ENCODE results near the gene RFPL2. TPM values are rescaled to one million over a fixed set of nuclear protein-coding genes. Genes with fewer than 3 reads are reported as not detected.

Gene RFPL2
- total RNA-seq (2014; rRNA removed) (not detected in 2 replicates), Bru-seq, nascent RNA (not detected), BruChase-seq, experiment 1, labeled RNA remaining after a 6-hour chase (percentile 6 among the genes with signal in this experiment), BruChase-seq, experiment 2, labeled RNA remaining after a 2-hour chase (not detected)
- long read RNA-seq: 0 reads

DNA sequence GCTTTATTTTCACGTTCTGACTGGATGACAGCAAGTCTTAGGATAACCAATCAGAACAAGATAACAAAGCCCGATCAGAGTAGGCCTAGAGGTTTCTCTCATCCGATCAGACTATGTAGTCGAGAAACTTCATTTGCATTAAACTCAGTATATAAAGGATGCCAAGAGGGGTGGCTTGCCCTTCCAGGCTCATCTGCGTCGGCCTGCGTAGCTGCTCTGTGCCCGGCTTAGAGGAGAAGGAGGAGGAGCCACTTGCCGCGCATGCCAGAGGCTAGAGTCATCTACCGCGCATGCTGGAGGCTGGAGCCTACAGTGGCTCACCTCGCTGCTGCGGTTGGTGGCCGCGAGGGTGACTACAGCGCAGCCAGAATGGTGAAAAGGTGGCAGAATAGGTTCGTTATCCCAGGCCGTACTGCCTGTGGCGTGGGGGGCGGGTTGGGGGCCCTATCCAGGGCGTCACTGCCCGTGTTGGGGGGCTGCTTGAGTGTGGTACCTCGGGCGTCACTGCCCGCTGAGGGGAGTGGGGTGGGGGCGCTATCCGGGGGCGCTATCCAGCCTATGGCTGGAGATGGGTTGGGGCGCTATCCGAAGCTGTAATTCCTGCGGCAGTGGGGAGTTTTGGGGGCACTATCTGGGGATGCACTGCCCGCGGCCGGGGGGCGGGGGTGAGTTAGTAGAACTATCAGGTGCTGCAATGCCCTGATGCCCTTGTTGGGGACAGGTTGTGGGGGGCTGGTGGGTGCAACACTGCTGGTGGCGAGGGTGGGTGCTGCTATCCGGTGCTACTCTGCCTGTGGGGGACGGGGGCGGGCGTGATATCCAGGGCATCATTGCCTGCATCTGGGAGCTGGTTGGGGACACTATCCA is at the start of gene RFPL2:
TSS of gene RFPL2 (minus strand) at position 218 of the 867 bp plus-strand sequence. CDS start 2,622 bp downstream, outside the sequence.
- ATAC-seq (no peak), DNase-seq (no peak)
- Histone ChIP-seq H3K9ac (ENCODE audit: low read length) (no peak within 1 kb of the TSS), H3K9me3 (ENCODE audit: low read length) (no peaks in the 10 kb centered on the region), H3K27me3 (ENCODE audit: low read length) (no peaks in the 10 kb centered on the region), H4K20me1 (ENCODE audit: low read length) (no peaks in the 10 kb centered on the region), H3K4me3 (ENCODE audit: low read length) (no peak within 1 kb of the TSS), H3K79me2 (ENCODE audit: low read length) (no peaks in the 10 kb centered on the region), H2AFZ (ENCODE audit: low read length) (no peak within 1 kb of the TSS), H3K4me2 (ENCODE audit: low read length) (no peak within 1 kb of the TSS), H3K36me3 (ENCODE audit: low read depth, low read length) (no peaks in the 10 kb centered on the region), H3K9me2 (replicated peaks; ENCODE audit: low read length) (no peaks in the 10 kb centered on the region), H3F3A (ENCODE audit: low read length, unreplicated experiment) (no peaks in the 10 kb centered on the region), H3K27ac (ENCODE audit: low read length) (no peak within 1 kb of the TSS), H3K4me1 (ENCODE audit: insufficient read depth, low read length) (no peaks in the 10 kb centered on the region)
- no TSS peak for BruUV-seq (replicated peaks)
- CTCF ChIA-PET: no interaction called here
- TF ChIP-seq EZH2phosphoT487 (IDR thresholded peaks at IDR 0.05; ENCODE audit: borderline replicate concordance, low read length) (no peak), EZH2 (IDR thresholded peaks at IDR 0.05; ENCODE audit: low read length, unreplicated experiment) (no peak)
- TF ChIP-seq, protein P1, sequence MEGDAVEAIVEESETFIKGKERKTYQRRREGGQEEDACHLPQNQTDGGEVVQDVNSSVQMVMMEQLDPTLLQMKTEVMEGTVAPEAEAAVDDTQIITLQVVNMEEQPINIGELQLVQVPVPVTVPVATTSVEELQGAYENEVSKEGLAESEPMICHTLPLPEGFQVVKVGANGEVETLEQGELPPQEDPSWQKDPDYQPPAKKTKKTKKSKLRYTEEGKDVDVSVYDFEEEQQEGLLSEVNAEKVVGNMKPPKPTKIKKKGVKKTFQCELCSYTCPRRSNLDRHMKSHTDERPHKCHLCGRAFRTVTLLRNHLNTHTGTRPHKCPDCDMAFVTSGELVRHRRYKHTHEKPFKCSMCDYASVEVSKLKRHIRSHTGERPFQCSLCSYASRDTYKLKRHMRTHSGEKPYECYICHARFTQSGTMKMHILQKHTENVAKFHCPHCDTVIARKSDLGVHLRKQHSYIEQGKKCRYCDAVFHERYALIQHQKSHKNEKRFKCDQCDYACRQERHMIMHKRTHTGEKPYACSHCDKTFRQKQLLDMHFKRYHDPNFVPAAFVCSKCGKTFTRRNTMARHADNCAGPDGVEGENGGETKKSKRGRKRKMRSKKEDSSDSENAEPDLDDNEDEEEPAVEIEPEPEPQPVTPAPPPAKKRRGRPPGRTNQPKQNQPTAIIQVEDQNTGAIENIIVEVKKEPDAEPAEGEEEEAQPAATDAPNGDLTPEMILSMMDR (conservative IDR thresholded peaks at IDR 0.05; ENCODE audit: low read depth, low read length): no peak
- intact Hi-C loops (cut with micrococcal nuclease): loop anchor here (5.0 to 10.0 kb wide), 2 partner anchors 103 to 270 kb away; partner anchors contain the start of gene FBXO7
- POLR2A ChIA-PET (ENCODE audit: unreplicated experiment): no interaction called here

DNA sequence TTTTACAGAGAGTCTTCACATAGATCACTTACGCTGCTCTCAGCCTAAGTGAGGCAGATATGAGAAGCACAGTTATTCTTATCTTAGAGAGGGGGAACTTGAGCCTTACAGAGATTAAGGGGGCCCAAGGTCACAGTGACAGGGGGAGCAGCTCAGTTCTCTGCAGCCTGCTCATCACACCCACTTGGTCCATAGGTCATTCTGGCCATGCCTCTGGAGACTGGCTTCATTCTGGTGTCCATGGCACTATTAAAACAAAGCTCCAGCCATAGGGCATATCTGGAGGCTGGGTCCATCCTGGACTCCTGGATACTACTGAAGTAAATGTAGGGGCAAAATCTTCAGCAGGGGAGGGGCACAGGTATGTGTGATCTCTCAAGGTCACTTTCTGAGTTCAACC is 44.4 kb upstream of the RFPL2 start:
- DNase-seq (no peak), ATAC-seq (no peak)
- Histone ChIP-seq H3K27ac (ENCODE audit: low read length) (no peak overlapping the region), H3K4me3 (ENCODE audit: low read length) (no peak overlapping the region), H3K4me1 (ENCODE audit: insufficient read depth, low read length) (no peaks in the 10 kb centered on the region), H3K79me2 (ENCODE audit: low read length) (no peaks in the 10 kb centered on the region), H3K27me3 (ENCODE audit: low read length) (peaks cover 14% of the 10 kb centered on the region; the same call in 1 of the 2 replicates), H3K9me2 (replicated peaks; ENCODE audit: low read length) (no peaks in the 10 kb centered on the region), H3K9ac (ENCODE audit: low read length) (no peak overlapping the region), H3K4me2 (ENCODE audit: low read length) (no peak overlapping the region), H2AFZ (ENCODE audit: low read length) (no peak overlapping the region), H3F3A (ENCODE audit: low read length, unreplicated experiment) (no peaks in the 10 kb centered on the region), H4K20me1 (ENCODE audit: low read length) (no peaks in the 10 kb centered on the region), H3K9me3 (ENCODE audit: low read length) (no peaks in the 10 kb centered on the region), H3K36me3 (ENCODE audit: low read depth, low read length) (no peaks in the 10 kb centered on the region)
- CTCF ChIA-PET: no interaction called here
- POLR2A ChIA-PET (ENCODE audit: unreplicated experiment): no interaction called here
- intact Hi-C loops (cut with micrococcal nuclease): no loop called here
- TF ChIP-seq EZH2phosphoT487 (IDR thresholded peaks at IDR 0.05; ENCODE audit: borderline replicate concordance, low read length) (no peak), EZH2 (IDR thresholded peaks at IDR 0.05; ENCODE audit: low read length, unreplicated experiment) (no peak)
- TF ChIP-seq, protein P1 (conservative IDR thresholded peaks at IDR 0.05; ENCODE audit: low read depth, low read length): no peak
- no TSS peak for BruUV-seq (replicated peaks)

GRCh38 chr22:32248276-32248675 is 43.4 kb upstream of the RFPL2 start:
- Histone ChIP-seq H4K20me1 (ENCODE audit: low read length) (no peaks in the 10 kb centered on the region), H2AFZ (ENCODE audit: low read length) (no peak overlapping the region), H3F3A (ENCODE audit: low read length, unreplicated experiment) (no peaks in the 10 kb centered on the region), H3K9me3 (ENCODE audit: low read length) (no peaks in the 10 kb centered on the region), H3K27ac (ENCODE audit: low read length) (no peak overlapping the region), H3K9me2 (replicated peaks; ENCODE audit: low read length) (no peaks in the 10 kb centered on the region), H3K36me3 (ENCODE audit: low read depth, low read length) (no peaks in the 10 kb centered on the region), H3K27me3 (ENCODE audit: low read length) (peaks cover 14% of the 10 kb centered on the region; the same call in 1 of the 2 replicates), H3K9ac (ENCODE audit: low read length) (no peak overlapping the region), H3K4me1 (ENCODE audit: insufficient read depth, low read length) (no peaks in the 10 kb centered on the region), H3K4me2 (ENCODE audit: low read length) (no peak overlapping the region), H3K79me2 (ENCODE audit: low read length) (no peaks in the 10 kb centered on the region), H3K4me3 (ENCODE audit: low read length) (no peak overlapping the region)
- CTCF ChIA-PET: no interaction called here
- POLR2A ChIA-PET (ENCODE audit: unreplicated experiment): no interaction called here
- no peak for ATAC-seq
- no TSS peak for BruUV-seq (replicated peaks)
- intact Hi-C loops (cut with micrococcal nuclease): no loop called here
- DNase-seq: no peak
- TF ChIP-seq EZH2 (IDR thresholded peaks at IDR 0.05; ENCODE audit: low read length, unreplicated experiment) (no peak), EZH2phosphoT487 (IDR thresholded peaks at IDR 0.05; ENCODE audit: borderline replicate concordance, low read length) (no peak)
- TF ChIP-seq, protein P1 (conservative IDR thresholded peaks at IDR 0.05; ENCODE audit: low read depth, low read length): no peak

Measured in PC-3 (cell line).